ENCODE results near the gene KLHL26.

The KLHL26 gene

GRCh38 chr19:18647371-18647767 lies 10.5 kb downstream of the KLHL26 start:
- DNase-seq (ENCODE audit: low spot score) = no peak

GRCh38 chr19:18647807-18648206 lies 11.0 kb downstream of the KLHL26 start:
- DNase-seq (ENCODE audit: low spot score) = no peak

- no peak for DNase-seq (ENCODE audit: low spot score)
Measured at GRCh38 chr19:18648973-18649315, 12.1 kb downstream of the KLHL26 start.

- DNase-seq (ENCODE audit: low spot score) = no peak
Measured at GRCh38 chr19:18649371-18650020, 12.7 kb downstream of the KLHL26 start.

- no peak for DNase-seq (ENCODE audit: low spot score)
Measured at GRCh38 chr19:18650021-18650390, 13.2 kb downstream of the KLHL26 start.

- no peak for DNase-seq (ENCODE audit: low spot score)
Measured at GRCh38 chr19:18650468-18651041, 13.7 kb downstream of the KLHL26 start.

- no peak for DNase-seq (ENCODE audit: low spot score)
Measured at GRCh38 chr19:18651300-18651699, 14.5 kb downstream of the KLHL26 start.

- DNase-seq (ENCODE audit: low spot score) = no peak
Measured at GRCh38 chr19:18651733-18652132, 14.9 kb downstream of the KLHL26 start.

- DNase-seq (ENCODE audit: low spot score) = no peak
Measured at GRCh38 chr19:18653853-18654252, 17.0 kb downstream of the KLHL26 start.

- no peak for DNase-seq (ENCODE audit: low spot score)
Measured at GRCh38 chr19:18654469-18654868, 17.6 kb downstream of the KLHL26 start.

GRCh38 chr19:18655173-18655844 lies 18.5 kb downstream of the KLHL26 start:
- DNase-seq (ENCODE audit: low spot score) = no peak

- DNase-seq (ENCODE audit: low spot score) = no peak
Measured at GRCh38 chr19:18656337-18657086, 19.7 kb downstream of the KLHL26 start.

- DNase-seq (ENCODE audit: low spot score) = no peak
Measured at GRCh38 chr19:18657590-18658365, 20.9 kb downstream of the KLHL26 start.

GRCh38 chr19:18658366-18658855 lies 21.6 kb downstream of the KLHL26 start:
- DNase-seq (ENCODE audit: low spot score) = no peak

GRCh38 chr19:18659281-18660050 lies 22.6 kb downstream of the KLHL26 start:
- no peak for DNase-seq (ENCODE audit: low spot score)

- no peak for DNase-seq (ENCODE audit: low spot score)
Measured at GRCh38 chr19:18660051-18660910, 23.5 kb downstream of the KLHL26 start.

- no peak for DNase-seq (ENCODE audit: low spot score)
Measured at GRCh38 chr19:18660939-18661670, 24.3 kb downstream of the KLHL26 start.

GRCh38 chr19:18662972-18663732 lies 26.3 kb downstream of the KLHL26 start:
- DNase-seq (ENCODE audit: low spot score) = no peak

Data from HuH-7.5 (cell line).